ENCODE measurements around the gene TMEM221.
A peak's percentile ranks its signal among the peaks of the same experiment; 100 is the strongest.

The TMEM221 gene

GRCh38 chr19:17448131-17448967 lies at the start of gene TMEM221:
TSS of gene TMEM221 (minus strand) at chr19:17448668. CDS start at chr19:17448462, 206 bp downstream.
- Histone ChIP-seq H3K9me3 (ENCODE audit: control insufficient read depth, low read depth, low read length) (no peaks in the 10 kb centered on the region), H3K27me3 (ENCODE audit: control insufficient read depth, insufficient read depth, low read length) (peaks cover 23% of the 10 kb centered on the region), H3K27ac (ENCODE audit: low read length) (no peak within 1 kb of the TSS), H3K4me3 (ENCODE audit: low read length) (peak within 1 kb of the TSS; percentile 44), H3K4me1 (ENCODE audit: control insufficient read depth, low read depth, low read length) (no peaks in the 10 kb centered on the region), H3K9ac (ENCODE audit: low read length) (no peak within 1 kb of the TSS), H3K36me3 (ENCODE audit: control insufficient read depth, low read depth, low read length) (no peaks in the 10 kb centered on the region)

- Histone ChIP-seq H3K27ac (ENCODE audit: low read length) (no peak overlapping the region), H3K9ac (ENCODE audit: low read length) (no peak overlapping the region)
These were observed 48.8 kb upstream of the TMEM221 start for GRCh38 chr19:17497149-17497798.

GRCh38 chr19:17496337-17496997 lies 48.0 kb upstream of the TMEM221 start:
- Histone ChIP-seq H3K4me1 (ENCODE audit: control insufficient read depth, low read depth, low read length) (no peaks in the 10 kb centered on the region), H3K27me3 (ENCODE audit: control insufficient read depth, insufficient read depth, low read length) (no peaks in the 10 kb centered on the region), H3K27ac (ENCODE audit: low read length) (no peak overlapping the region), H3K9ac (ENCODE audit: low read length) (no peak overlapping the region), H3K4me3 (ENCODE audit: low read length) (no peak overlapping the region), H3K36me3 (ENCODE audit: control insufficient read depth, low read depth, low read length) (no peaks in the 10 kb centered on the region), H3K9me3 (ENCODE audit: control insufficient read depth, low read depth, low read length) (no peaks in the 10 kb centered on the region)

More at GRCh38 chr19:17497149-17497798, 48.8 kb upstream of the TMEM221 start:
- H3K4me1 ChIP-seq (ENCODE audit: control insufficient read depth, low read depth, low read length): no peaks in the 10 kb centered on the region
- H3K9me3 ChIP-seq (ENCODE audit: control insufficient read depth, low read depth, low read length): no peaks in the 10 kb centered on the region
- H3K4me3 ChIP-seq (ENCODE audit: low read length): no peak overlapping the region
- H3K36me3 ChIP-seq (ENCODE audit: control insufficient read depth, low read depth, low read length): no peaks in the 10 kb centered on the region
- no peaks in the 10 kb centered on the region for H3K27me3 ChIP-seq (ENCODE audit: control insufficient read depth, insufficient read depth, low read length)

GRCh38 chr19:17495639-17496296 lies 47.3 kb upstream of the TMEM221 start:
- no peaks in the 10 kb centered on the region for H3K36me3 ChIP-seq (ENCODE audit: control insufficient read depth, low read depth, low read length)

GRCh38 chr19:17491287-17491686 lies 42.8 kb upstream of the TMEM221 start:
- Histone ChIP-seq H3K27me3 (ENCODE audit: control insufficient read depth, insufficient read depth, low read length) (no peaks in the 10 kb centered on the region), H3K36me3 (ENCODE audit: control insufficient read depth, low read depth, low read length) (no peaks in the 10 kb centered on the region), H3K27ac (ENCODE audit: low read length) (no peak overlapping the region), H3K9ac (ENCODE audit: low read length) (no peak overlapping the region), H3K9me3 (ENCODE audit: control insufficient read depth, low read depth, low read length) (no peaks in the 10 kb centered on the region), H3K4me3 (ENCODE audit: low read length) (no peak overlapping the region), H3K4me1 (ENCODE audit: control insufficient read depth, low read depth, low read length) (peaks cover 9% of the 10 kb centered on the region)

More at GRCh38 chr19:17495639-17496296, 47.3 kb upstream of the TMEM221 start:
- Histone ChIP-seq H3K27ac (ENCODE audit: low read length) (no peak overlapping the region), H3K27me3 (ENCODE audit: control insufficient read depth, insufficient read depth, low read length) (no peaks in the 10 kb centered on the region), H3K4me1 (ENCODE audit: control insufficient read depth, low read depth, low read length) (no peaks in the 10 kb centered on the region), H3K9ac (ENCODE audit: low read length) (no peak overlapping the region), H3K4me3 (ENCODE audit: low read length) (no peak overlapping the region), H3K9me3 (ENCODE audit: control insufficient read depth, low read depth, low read length) (no peaks in the 10 kb centered on the region)

GRCh38 chr19:17490411-17490810 lies 41.9 kb upstream of the TMEM221 start:
- H3K4me3 ChIP-seq (ENCODE audit: low read length): no peak overlapping the region
- no peak overlapping the region for H3K9ac ChIP-seq (ENCODE audit: low read length)
- H3K36me3 ChIP-seq (ENCODE audit: control insufficient read depth, low read depth, low read length): no peaks in the 10 kb centered on the region
- no peak overlapping the region for H3K27ac ChIP-seq (ENCODE audit: low read length)
- H3K4me1 ChIP-seq (ENCODE audit: control insufficient read depth, low read depth, low read length): peaks cover 9% of the 10 kb centered on the region
- H3K27me3 ChIP-seq (ENCODE audit: control insufficient read depth, insufficient read depth, low read length): no peaks in the 10 kb centered on the region
- H3K9me3 ChIP-seq (ENCODE audit: control insufficient read depth, low read depth, low read length): no peaks in the 10 kb centered on the region

GRCh38 chr19:17489392-17490030 lies 41.0 kb upstream of the TMEM221 start:
- peak overlapping the region; percentile 52 for H3K27ac ChIP-seq (ENCODE audit: low read length)
- H3K9me3 ChIP-seq (ENCODE audit: control insufficient read depth, low read depth, low read length): no peaks in the 10 kb centered on the region
- H3K4me3 ChIP-seq (ENCODE audit: low read length): peak overlapping the region; percentile 39
- H3K27me3 ChIP-seq (ENCODE audit: control insufficient read depth, insufficient read depth, low read length): no peaks in the 10 kb centered on the region
- peaks cover 9% of the 10 kb centered on the region for H3K4me1 ChIP-seq (ENCODE audit: control insufficient read depth, low read depth, low read length)
- no peaks in the 10 kb centered on the region for H3K36me3 ChIP-seq (ENCODE audit: control insufficient read depth, low read depth, low read length)
- no peak overlapping the region for H3K9ac ChIP-seq (ENCODE audit: low read length)

GRCh38 chr19:17488593-17489391 lies 40.3 kb upstream of the TMEM221 start:
- H3K9me3 ChIP-seq (ENCODE audit: control insufficient read depth, low read depth, low read length): no peaks in the 10 kb centered on the region
- no peaks in the 10 kb centered on the region for H3K36me3 ChIP-seq (ENCODE audit: control insufficient read depth, low read depth, low read length)
- peaks cover 9% of the 10 kb centered on the region for H3K4me1 ChIP-seq (ENCODE audit: control insufficient read depth, low read depth, low read length)
- H3K27ac ChIP-seq (ENCODE audit: low read length): peak overlapping the region; percentile 52
- H3K4me3 ChIP-seq (ENCODE audit: low read length): peak overlapping the region; percentile 65
- H3K27me3 ChIP-seq (ENCODE audit: control insufficient read depth, insufficient read depth, low read length): no peaks in the 10 kb centered on the region
- H3K9ac ChIP-seq (ENCODE audit: low read length): peak overlapping the region; percentile 41

GRCh38 chr19:17487284-17488121 lies 39.0 kb upstream of the TMEM221 start:
- no peaks in the 10 kb centered on the region for H3K9me3 ChIP-seq (ENCODE audit: control insufficient read depth, low read depth, low read length)

More at GRCh38 chr19:17487284-17488121, 39.0 kb upstream of the TMEM221 start:
- peaks cover 9% of the 10 kb centered on the region for H3K4me1 ChIP-seq (ENCODE audit: control insufficient read depth, low read depth, low read length)
- H3K4me3 ChIP-seq (ENCODE audit: low read length): no peak overlapping the region
- H3K36me3 ChIP-seq (ENCODE audit: control insufficient read depth, low read depth, low read length): no peaks in the 10 kb centered on the region
- H3K27me3 ChIP-seq (ENCODE audit: control insufficient read depth, insufficient read depth, low read length): no peaks in the 10 kb centered on the region
- H3K27ac ChIP-seq (ENCODE audit: low read length): no peak overlapping the region
- H3K9ac ChIP-seq (ENCODE audit: low read length): no peak overlapping the region
